G401 (cell line): ENCODE measurements around the gene ZDHHC3. TPM values are rescaled to one million over a fixed set of nuclear protein-coding genes. Genes with fewer than 3 reads are reported as not detected.
"Not testable (repeated sequence)": the region's sequence is repeated elsewhere in the genome, so short reads cannot be mapped to it uniquely, and the experiment has no call there.

Source experiments
- DNase-seq: peaks from one replicate; pipeline ENCODE4 v3.0.0-alpha.2; 2015; ENCODE audit warnings: low spot score
- in situ Hi-C: cut with HindIII; loops from 2 replicates; pipeline ENCODE4 v1.10.0; 2016; ENCODE audit warnings: low sequenced_read_pairs, mixed read lengths
- total RNA-seq: library from RNA; depleted of rRNA; stranded (reverse); fragments of >200 nt; shearing (Covaris generic); gene quantifications from 2 replicates; pipeline ENCODE4 v1.2.3, GENCODE V29; 2014

The ZDHHC3 gene
- total RNA-seq, 1 experiment from 2014 or later: 98.2 TPM

GRCh38 chr3:44969828-44970179, 6.2 kb downstream of the ZDHHC3 start:
- DNase-seq: no peak
- in situ Hi-C loops: no loop called here

DNA sequence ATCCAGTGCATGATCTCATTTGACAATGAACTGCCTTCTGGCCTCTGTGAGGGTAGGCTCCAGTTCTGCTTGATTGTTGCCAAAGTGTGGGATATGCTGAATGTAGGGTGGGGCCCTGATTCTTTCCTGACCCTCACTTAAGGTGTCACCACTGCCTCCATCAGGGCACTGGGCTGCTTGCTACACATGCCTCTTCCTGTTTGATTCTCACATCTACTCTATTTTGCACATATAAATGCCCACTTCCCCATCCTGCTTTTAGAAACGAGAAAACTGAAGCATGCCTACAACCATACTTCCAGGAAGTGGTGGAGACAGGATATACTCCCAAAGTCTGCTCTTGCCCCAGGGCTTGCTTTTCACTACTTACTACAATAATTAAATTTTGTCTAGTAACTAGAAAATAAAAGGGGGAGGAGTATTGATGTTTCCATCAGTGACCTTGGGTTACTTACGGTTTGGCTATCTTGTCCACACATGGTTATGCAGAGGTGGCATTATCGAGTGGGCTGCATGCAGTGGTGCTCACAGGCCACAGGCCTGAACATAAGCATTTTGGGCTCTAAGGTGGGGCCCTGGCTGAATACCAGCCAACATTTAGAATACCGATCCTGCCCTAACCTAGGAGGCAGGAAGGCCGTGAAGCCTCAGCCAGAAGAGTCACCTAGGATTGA, 6.7 kb downstream of the ZDHHC3 start:
- in situ Hi-C loops: no loop called here
- DNase-seq: no peak

DNA sequence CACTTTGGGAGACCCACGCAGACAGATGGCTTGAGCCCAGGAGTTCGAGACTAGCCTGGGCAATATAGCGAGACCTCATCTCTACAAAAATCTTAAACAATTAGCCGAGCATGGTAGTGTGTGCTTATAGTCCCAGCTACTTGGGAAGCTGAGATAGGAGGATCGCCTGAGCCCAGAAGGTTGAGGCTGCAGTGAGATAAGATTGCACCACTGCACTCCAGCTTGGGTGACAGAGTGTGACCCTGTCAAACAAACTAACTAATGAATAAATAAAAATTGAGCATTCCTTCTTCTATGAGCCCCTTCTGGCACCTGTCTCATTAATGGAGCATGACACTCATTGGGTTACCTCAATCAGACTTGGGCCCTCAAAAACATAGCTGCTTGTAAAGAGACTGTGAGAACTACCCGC, 7.5 kb downstream of the ZDHHC3 start:
- no peak for DNase-seq
- in situ Hi-C loops: no loop called here

DNA sequence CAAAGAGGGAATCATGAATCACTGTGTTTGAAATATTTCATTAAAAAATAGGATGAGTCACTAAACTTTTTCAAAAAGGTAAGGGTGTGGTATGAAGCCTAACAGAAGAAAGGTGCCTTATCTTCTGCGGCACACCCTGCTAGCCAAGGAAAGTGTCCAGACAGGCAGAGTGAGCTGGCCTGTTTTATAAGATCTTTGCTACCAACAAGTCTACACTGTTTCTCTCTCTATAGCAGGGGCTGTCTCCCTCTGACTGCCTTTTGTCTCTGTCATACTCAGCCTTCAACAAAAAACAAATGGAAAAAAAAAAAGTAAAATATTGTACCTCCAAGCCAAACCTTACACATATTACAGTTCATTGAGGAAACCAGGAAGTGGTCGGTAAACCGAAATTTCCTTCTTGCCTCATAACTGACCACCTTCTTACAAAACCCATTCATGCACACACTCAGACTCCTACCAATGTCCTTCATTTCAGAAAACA, 9.1 kb downstream of the ZDHHC3 start:
- in situ Hi-C loops: no loop called here
- DNase-seq: no peak

GRCh38 chr3:44965165-44965564, 10.8 kb downstream of the ZDHHC3 start:
- no peak for DNase-seq
- in situ Hi-C loops: no loop called here

- DNase-seq: no peak
- in situ Hi-C loops: no loop called here
Measured at GRCh38 chr3:44963571-44964325, 12.2 kb downstream of the ZDHHC3 start.

GRCh38 chr3:44962621-44963393, 13.2 kb downstream of the ZDHHC3 start:
- in situ Hi-C loops: no loop called here

DNA sequence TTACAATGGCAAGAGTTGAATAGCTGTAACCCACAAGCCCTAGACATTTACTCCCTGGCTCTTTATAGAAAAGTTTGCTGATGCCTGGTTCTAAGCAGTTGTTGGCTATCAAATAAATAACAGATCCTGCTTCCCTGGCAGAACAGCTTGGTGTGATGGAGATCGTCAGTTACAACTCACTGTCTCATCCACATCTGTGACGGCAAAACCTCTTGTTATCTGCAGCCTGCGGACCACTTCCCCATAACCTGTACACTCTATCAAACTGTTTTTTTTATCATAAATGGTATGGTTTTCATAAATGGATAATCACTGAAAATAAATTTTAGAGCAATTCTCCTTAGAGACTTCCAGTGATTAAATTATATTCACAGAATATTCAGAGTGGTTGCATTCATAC, 14.1 kb downstream of the ZDHHC3 start:
- DNase-seq: no peak
- in situ Hi-C loops: no loop called here

More at GRCh38 chr3:44962621-44963393, 13.2 kb downstream of the ZDHHC3 start:
- no peak for DNase-seq

- no peak for DNase-seq
- in situ Hi-C loops: no loop called here
Measured at GRCh38 chr3:44960387-44961026, 15.5 kb downstream of the ZDHHC3 start.

DNA sequence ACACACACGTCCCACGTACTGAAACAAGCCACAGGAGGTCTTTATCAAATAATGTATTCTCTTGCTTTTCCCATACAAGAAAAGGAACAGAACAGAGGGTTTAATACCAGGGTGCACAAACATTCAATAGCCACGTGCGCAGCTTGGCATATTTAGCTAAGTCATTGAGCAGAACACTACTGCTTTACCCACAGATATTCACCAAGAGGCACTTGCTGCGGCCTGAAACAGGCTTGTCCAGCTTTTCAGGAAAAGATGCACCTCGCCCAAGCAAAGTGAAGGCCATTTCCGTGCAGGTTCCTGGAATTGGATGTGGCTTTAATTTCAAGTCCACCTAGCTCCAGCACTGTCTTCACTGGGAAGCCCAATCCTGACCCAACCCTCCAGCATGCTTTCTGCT, 17.6 kb downstream of the ZDHHC3 start:
- in situ Hi-C loops: no loop called here
- no peak for DNase-seq

DNA sequence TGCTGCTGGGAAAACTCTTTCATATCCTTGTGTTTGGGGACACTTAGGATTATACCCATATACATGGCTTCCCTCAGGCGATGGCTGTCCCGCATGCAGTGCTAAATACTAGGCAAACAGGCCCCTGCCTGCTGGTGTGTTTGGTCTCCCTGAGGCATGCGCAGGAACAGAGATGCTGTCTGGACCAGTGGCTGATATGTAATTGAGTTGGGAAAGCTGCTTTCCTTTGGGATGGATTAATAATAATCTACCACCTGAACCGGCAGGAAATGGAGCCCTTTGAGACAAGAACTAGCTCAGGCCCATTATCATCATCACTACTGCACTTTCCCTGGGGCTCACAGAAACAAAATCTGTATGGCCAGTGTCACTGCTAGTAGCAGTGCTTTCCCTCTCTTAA, 18.0 kb downstream of the ZDHHC3 start:
- in situ Hi-C loops: no loop called here
- no peak for DNase-seq

DNA sequence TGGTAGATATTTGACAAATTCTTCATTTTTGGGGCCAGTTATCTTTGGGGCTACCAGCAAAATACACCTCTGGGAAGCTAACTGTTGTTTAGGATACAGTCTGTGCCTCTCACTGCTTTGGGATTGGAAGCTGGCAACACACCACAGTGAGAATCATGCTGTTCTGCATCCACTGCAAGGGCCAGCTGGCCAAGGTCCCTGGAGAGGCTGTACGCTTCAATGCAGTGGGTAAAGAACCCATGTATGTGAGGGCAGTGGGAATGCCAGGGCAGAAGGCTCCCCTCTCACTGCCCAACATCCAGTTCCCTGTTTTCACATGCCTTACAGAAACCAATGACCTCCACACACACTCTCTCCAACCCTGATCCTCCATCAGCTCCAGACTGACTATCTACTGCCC, 20.1 kb downstream of the ZDHHC3 start:
- peak; percentile 44 for DNase-seq
- in situ Hi-C loops: no loop called here

DNA sequence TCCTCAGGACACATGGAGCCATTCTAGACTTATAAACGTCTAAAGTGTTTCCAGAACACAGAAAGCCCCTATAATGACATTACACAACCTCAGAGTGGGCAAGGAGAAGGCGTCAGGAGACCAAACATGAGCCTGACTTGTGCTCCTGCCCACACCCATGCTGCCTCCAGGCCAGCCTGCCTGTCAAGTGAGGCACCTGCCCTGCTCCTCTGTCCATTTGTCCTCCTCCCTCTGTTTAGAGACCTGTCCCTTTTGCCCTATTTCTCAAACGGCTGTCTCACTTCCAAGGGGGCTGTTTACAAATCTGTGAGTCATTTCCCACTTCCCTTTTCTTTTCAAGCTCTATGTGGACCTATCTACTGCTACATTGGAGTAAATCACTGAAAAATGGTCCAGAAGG, 21.0 kb downstream of the ZDHHC3 start:
- DNase-seq: no peak
- in situ Hi-C loops: no loop called here

DNA sequence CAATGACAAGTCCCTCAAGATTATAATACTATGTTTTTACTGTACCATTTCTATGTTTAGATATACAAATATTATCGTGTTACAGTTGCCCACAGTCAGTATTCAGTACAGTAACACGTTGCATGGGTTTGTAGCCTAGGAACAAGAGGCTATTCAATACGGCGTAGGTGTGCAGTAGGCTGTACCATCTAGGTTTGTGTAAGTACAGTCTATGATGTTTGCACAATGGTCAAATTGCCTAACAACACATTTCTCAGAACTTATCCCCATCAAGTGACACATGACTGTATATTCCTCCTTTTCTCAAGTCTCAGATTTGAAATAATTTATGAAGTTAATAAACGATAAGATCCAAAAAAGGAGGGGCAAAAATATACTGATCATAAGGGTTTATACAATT, 21.7 kb downstream of the ZDHHC3 start:
- DNase-seq: no peak
- in situ Hi-C loops: no loop called here

GRCh38 chr3:44952689-44953088, 23.3 kb downstream of the ZDHHC3 start:
- DNase-seq: no peak
- in situ Hi-C loops: no loop called here

DNA sequence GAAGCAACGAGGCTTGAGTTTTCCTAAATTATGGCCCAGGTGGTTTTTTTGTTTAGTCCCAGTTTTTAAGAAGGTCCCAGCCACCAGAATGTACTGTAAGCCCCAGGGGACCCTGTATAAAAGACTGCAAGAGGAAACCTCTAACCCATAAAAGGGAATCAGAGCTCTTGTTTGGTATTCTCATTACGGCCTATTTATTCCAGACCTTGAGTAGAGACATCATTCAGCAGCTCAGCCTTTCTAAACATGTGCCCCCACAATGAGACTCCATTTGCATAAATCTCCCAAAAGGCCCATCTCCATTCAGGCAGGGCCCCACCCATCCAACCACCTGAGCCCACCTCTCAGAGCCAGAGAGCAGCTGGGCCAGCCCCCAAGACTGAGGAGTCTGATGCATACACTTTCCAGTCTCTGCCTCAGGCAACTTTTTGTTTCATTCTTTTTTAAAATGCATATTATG, 25.7 kb downstream of the ZDHHC3 start:
- DNase-seq: no peak
- in situ Hi-C loops: no loop called here

DNA sequence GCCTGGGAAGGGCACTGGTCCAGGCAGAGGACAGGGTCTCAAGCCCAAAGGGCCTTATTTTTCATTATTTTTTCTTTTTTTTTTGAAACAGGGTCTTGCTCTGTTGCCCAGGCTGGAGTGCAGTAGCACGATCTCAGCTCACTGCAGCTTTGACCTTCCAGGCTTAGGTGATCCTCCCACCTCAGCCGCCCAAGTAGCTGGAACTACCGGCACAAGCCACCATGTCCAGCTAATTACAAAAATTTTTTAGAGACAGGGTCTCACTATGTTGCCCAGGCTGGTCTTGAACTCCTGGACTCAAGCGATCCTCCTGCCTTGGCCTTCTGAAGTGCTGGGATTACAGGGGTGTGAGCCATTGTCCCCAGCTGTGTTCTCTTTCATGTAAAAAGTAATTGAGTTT, 26.2 kb downstream of the ZDHHC3 start:
- in situ Hi-C loops, DNase-seq: not testable (repeated sequence)

- in situ Hi-C loops: no loop called here
- DNase-seq: no peak
Measured at GRCh38 chr3:44948239-44948638, 27.7 kb downstream of the ZDHHC3 start.

DNA sequence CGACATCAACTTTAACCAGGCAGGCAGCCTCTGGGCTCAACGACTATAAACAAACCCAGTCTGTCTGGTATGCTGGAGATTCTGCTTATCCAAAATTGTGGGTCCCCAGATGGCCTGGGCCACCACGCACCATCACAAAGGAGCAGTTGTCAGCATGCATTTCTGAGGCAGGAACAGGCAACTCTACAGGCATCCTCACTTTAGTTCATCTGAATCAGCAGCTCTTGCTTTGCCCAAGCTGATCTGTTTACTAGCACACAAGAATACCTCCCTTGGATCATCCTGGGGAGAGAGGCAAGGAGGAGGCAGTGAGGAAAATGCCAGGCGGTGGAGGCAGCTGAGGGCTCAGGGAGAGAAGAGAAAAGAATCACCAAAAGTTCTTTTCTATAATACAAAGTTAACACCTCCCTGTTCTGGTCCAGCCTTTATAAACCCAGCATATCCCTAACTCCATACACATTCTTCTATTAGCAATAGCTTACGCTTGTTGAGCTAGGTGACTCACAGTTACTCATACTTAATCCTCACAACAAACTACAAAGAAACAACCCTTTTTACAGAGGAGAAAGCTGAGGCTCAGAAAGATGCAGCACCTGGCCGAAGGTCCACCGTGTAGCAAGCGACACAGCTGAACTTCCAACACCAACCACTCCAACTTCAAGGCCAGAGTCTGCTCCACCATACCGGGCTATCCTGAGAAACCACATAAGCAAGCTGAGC, 33.6 kb downstream of the ZDHHC3 start:
- no peak for DNase-seq
- in situ Hi-C loops: no loop called here
